Uterus (tissue), 4 donors: ENCODE data around the gene RSPH1. TPM values are rescaled to one million over a fixed set of nuclear protein-coding genes. Genes with fewer than 3 reads are reported as not detected.

Experiments
- DNase-seq, 2 donors: peaks; one replicate each; pipeline ENCODE4 v3.0.0-alpha.2; 2019 to 2020
- H3K27ac ChIP-seq, 2 donors: fragments of 200-600 bp; sonication (generic); 1 replicate in 1 of 2; 2 replicates in 1 of 2; pipeline ENCODE4 v1.5.1; 2016 to 2018
- H3K27me3 ChIP-seq, 2 donors: fragments of 200-600 bp; sonication (generic); one replicate each; pipeline ENCODE4 v1.5.1; 2018 to 2019; ENCODE audit warnings: control low read depth in 1 of 2
- H3K36me3 ChIP-seq, 2 donors: fragments of 200-600 bp; sonication (generic); one replicate each; pipeline ENCODE4 v1.5.1; 2019; ENCODE audit warnings: control low read depth in 1 of 2
- H3K4me1 ChIP-seq, 2 donors: fragments of 200-600 bp; sonication (generic); one replicate each; pipeline ENCODE4 v1.5.1; 2018 to 2019; ENCODE audit warnings: control low read depth in 1 of 2
- H3K4me3 ChIP-seq, 2 donors: fragments of 200-600 bp; sonication (generic); 1 replicate in 1 of 2; 2 replicates in 1 of 2; pipeline ENCODE4 v1.5.1; 2018 to 2019; ENCODE audit warnings: mild to moderate bottlenecking in 1 of 2
- H3K9me3 ChIP-seq, 2 donors: fragments of 200-600 bp; sonication (generic); one replicate each; pipeline ENCODE4 v1.5.1; 2019; ENCODE audit warnings: control low read depth in 1 of 2
- POLR2A ChIP-seq, 2 donors: fragments of 450-650 bp; IDR thresholded peaks; one replicate each; pipeline ENCODE4 v1.6.1; 2016; ENCODE audit warnings: antibody characterized with exemption in 2 of 2, mild to moderate bottlenecking in 1 of 2, moderate library complexity in 1 of 2
- intact Hi-C: fragments of 100-400 bp; cut with DNase I; formaldehyde crosslinking; loops from one replicate; pipeline ENCODE4 v1.15.1; 2023; ENCODE audit warnings: low total_unique reads
- total RNA-seq, 4 donors: library from RNA; depleted of rRNA in 3 of 4; stranded (reverse); fragments of >200 nt in 3 of 4; gene quantifications; one replicate each; pipeline versions ENCODE4 v1.1.0 to v1.2.4, GENCODE V29; 2014 to 2023
- TF ChIP-seq, protein P1 (sequence below), 4 experiments: fragments of 200-600 bp in 2 of 4; fragments of 450-650 bp in 2 of 4; sonication (generic) in 2 of 4; IDR thresholded peaks; one replicate each; pipeline ENCODE4 v1.5.1; 2016 to 2019; ENCODE audit warnings: antibody characterized with exemption in 4 of 4, mild to moderate bottlenecking in 2 of 4, moderate library complexity in 1 of 4
- donor health status: DM: yes; HTN: yes; CAD: no.

The RSPH1 gene
- total RNA-seq, 4 donors from 2014 or later: 1.7 to 3.4 TPM; not detected in 2

DNA sequence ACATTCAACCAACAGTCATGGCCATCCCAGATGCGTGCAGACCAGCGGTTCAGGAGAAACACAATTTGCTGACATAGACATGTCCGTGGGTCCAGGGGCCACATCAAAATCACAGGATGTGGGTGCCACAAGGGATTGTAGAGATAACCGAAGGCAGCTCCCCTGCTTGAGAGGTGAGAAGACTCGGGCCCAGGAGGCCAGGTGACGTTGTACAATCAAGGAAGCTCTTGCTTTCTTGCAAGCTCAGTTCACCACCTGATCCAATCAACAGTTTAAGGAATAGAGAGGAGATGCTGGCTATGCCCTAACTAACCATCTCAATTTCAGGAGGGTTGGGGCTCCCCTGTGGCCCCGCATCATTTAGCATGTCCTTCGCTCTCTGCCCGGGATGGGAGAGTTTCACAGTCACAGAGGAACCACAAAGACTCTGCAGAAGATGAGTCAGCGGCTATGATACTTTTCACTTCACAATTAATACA, 72.8 kb downstream of the RSPH1 start:
- intact Hi-C loops: no loop called here
- H3K4me1 ChIP-seq: no peaks in the 10 kb centered on the region
- TF ChIP-seq, protein P1, sequence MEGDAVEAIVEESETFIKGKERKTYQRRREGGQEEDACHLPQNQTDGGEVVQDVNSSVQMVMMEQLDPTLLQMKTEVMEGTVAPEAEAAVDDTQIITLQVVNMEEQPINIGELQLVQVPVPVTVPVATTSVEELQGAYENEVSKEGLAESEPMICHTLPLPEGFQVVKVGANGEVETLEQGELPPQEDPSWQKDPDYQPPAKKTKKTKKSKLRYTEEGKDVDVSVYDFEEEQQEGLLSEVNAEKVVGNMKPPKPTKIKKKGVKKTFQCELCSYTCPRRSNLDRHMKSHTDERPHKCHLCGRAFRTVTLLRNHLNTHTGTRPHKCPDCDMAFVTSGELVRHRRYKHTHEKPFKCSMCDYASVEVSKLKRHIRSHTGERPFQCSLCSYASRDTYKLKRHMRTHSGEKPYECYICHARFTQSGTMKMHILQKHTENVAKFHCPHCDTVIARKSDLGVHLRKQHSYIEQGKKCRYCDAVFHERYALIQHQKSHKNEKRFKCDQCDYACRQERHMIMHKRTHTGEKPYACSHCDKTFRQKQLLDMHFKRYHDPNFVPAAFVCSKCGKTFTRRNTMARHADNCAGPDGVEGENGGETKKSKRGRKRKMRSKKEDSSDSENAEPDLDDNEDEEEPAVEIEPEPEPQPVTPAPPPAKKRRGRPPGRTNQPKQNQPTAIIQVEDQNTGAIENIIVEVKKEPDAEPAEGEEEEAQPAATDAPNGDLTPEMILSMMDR (IDR thresholded peaks at IDR 0.05): no peak
- no peak for TF ChIP-seq POLR2A (IDR thresholded peaks at IDR 0.05)
- no peak overlapping the region for H3K27ac ChIP-seq
- H3K36me3 ChIP-seq: no peaks in the 10 kb centered on the region
- DNase-seq: no peak
- H3K27me3 ChIP-seq: no peaks in the 10 kb centered on the region
- H3K9me3 ChIP-seq: peaks cover 0 to 4% of the 10 kb centered on the region in 2 donors
- H3K4me3 ChIP-seq: no peak overlapping the region

Other genes with a start within 250 kb of the RSPH1 start
- 10 to 100 TPM in 2 of 4 donors, 1 to 10 TPM in 2; 1.4 to 49.7 (median 24.2) TPM for gene TFF3, start 180.8 kb downstream of the RSPH1 start, total RNA-seq
- gene TFF2, start 145.2 kb downstream of the RSPH1 start, total RNA-seq: not detected
- gene TFF1, start 129.7 kb downstream of the RSPH1 start, total RNA-seq: not detected
- 1 to 10 TPM in 1 of 4 donors, under 1 TPM in 1, not detected in 2; 0.18 to 4.4 TPM for gene TMPRSS3, start 100.2 kb downstream of the RSPH1 start, total RNA-seq
- 1 to 10 TPM in 1 of 4 donors, under 1 TPM in 1, not detected in 2; 0.79 to 1.0 TPM for gene UBASH3A, start 92.3 kb downstream of the RSPH1 start, total RNA-seq
- 1 to 10 TPM; 2.3 to 8.8 (median 6.3) TPM for gene SLC37A1, start 17.6 kb upstream of the RSPH1 start, total RNA-seq
- gene PDE9A, start 157.4 kb upstream of the RSPH1 start, total RNA-seq: 10 to 100 TPM in 1 of 4 donors, 1 to 10 TPM in 2, under 1 TPM in 1; 0.59 to 15.0 (median 6.9) TPM